H1 (cell line): ENCODE measurements around the gene IVL.

ENCODE experiments used
- BRCA1 ChIP-seq: IDR thresholded peaks from 2 replicates; pipeline ENCODE4 v1.6.1; 2012; ENCODE audit warnings: low read depth, low read length, improper control_type of control experiment
- POLR2A ChIP-seq, 2 experiments: IDR thresholded peaks; 1 replicate in 1 of 2; 2 replicates in 1 of 2; pipeline ENCODE4 v1.6.1; 2011; ENCODE audit warnings: low read depth in 2 of 2, low read length in 2 of 2, mild to moderate bottlenecking in 2 of 2; ENCODE audit errors: control extremely low read depth in 1 of 2

GRCh38 chr1:152873495-152873894 is 34.9 kb upstream of the IVL start:
- no peak for TF ChIP-seq BRCA1
- no peak for TF ChIP-seq POLR2A (IDR thresholded peaks at IDR 0.05; ENCODE audit: control extremely low read depth in 1 of 2, low read depth in 2 of 2, low read length in 2 of 2)
